Ascending aorta (tissue), 2 donors: ENCODE results near the gene GPX4. TPM values are rescaled to one million over a fixed set of nuclear protein-coding genes. Genes with fewer than 3 reads are reported as not detected.

Experiments used
- DNase-seq, 2 donors: peaks; one replicate each; pipeline ENCODE4 v3.0.0-alpha.2; 2019; ENCODE audit warnings: low spot score in 2 of 2
- H3K27ac ChIP-seq, 2 donors: fragments of 200-600 bp; sonication (generic); one replicate each; pipeline ENCODE4 v1.5.1; 2016 to 2017; ENCODE audit warnings: mild to moderate bottlenecking in 1 of 2
- H3K27me3 ChIP-seq: fragments of 200-600 bp; sonication (generic); one replicate; pipeline ENCODE4 v1.5.1; 2017
- H3K36me3 ChIP-seq, 2 donors: fragments of 200-600 bp; sonication (generic); one replicate each; pipeline ENCODE4 v1.5.1; 2016
- H3K4me1 ChIP-seq, 2 donors: fragments of 200-600 bp; sonication (generic); one replicate each; pipeline ENCODE4 v1.5.1; 2016 to 2017; ENCODE audit warnings: mild to moderate bottlenecking in 1 of 2
- H3K4me3 ChIP-seq, 2 donors: fragments of 200-600 bp; sonication (generic); one replicate each; pipeline ENCODE4 v1.5.1; 2016 to 2017; ENCODE audit warnings: mild to moderate bottlenecking in 1 of 2
- H3K9me3 ChIP-seq, 2 donors: fragments of 200-600 bp; sonication (generic); one replicate each; pipeline ENCODE4 v1.5.1; 2016
- intact Hi-C: fragments of 100-400 bp; cut with DNase I; formaldehyde crosslinking; loops from one replicate; pipeline ENCODE4 v1.15.1; 2023
- total RNA-seq: library from RNA; depleted of rRNA; stranded (reverse); fragments of >200 nt; gene quantifications from one replicate; pipeline ENCODE4 v1.1.0, GENCODE V29; 2016
- TF ChIP-seq, protein P1 (sequence below), 3 experiments: fragments of 200-600 bp in 2 of 3; fragments of 450-650 bp in 1 of 3; sonication (generic) in 2 of 3; IDR thresholded peaks; one replicate each; pipeline ENCODE4 v1.5.1; 2016 to 2019; ENCODE audit warnings: antibody characterized with exemption in 3 of 3, mild to moderate bottlenecking in 1 of 3, moderate library complexity in 1 of 3

The GPX4 gene
- total RNA-seq, 1 donor from 2014 or later = 348 TPM

GRCh38 chr19:1089126-1089771 lies 14.5 kb upstream of the GPX4 start:
- TF ChIP-seq, protein P1, sequence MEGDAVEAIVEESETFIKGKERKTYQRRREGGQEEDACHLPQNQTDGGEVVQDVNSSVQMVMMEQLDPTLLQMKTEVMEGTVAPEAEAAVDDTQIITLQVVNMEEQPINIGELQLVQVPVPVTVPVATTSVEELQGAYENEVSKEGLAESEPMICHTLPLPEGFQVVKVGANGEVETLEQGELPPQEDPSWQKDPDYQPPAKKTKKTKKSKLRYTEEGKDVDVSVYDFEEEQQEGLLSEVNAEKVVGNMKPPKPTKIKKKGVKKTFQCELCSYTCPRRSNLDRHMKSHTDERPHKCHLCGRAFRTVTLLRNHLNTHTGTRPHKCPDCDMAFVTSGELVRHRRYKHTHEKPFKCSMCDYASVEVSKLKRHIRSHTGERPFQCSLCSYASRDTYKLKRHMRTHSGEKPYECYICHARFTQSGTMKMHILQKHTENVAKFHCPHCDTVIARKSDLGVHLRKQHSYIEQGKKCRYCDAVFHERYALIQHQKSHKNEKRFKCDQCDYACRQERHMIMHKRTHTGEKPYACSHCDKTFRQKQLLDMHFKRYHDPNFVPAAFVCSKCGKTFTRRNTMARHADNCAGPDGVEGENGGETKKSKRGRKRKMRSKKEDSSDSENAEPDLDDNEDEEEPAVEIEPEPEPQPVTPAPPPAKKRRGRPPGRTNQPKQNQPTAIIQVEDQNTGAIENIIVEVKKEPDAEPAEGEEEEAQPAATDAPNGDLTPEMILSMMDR (IDR thresholded peaks at IDR 0.05) = no peak
- Histone ChIP-seq H3K4me1 (peaks cover 8 to 10% of the 10 kb centered on the region in 2 donors), H3K36me3 (peaks cover 29 to 53% of the 10 kb centered on the region in 2 donors), H3K27me3 (no peaks in the 10 kb centered on the region), H3K27ac (no peak overlapping the region), H3K9me3 (no peaks in the 10 kb centered on the region), H3K4me3 (no peak overlapping the region)
- intact Hi-C loops = no loop called here
- no peak for DNase-seq

- no peaks in the 10 kb centered on the region for H3K9me3 ChIP-seq
- TF ChIP-seq, protein P1 (IDR thresholded peaks at IDR 0.05) = no peak
- H3K4me1 ChIP-seq = peaks cover 11 to 12% of the 10 kb centered on the region in 2 donors
- DNase-seq = no peak
- H3K36me3 ChIP-seq = peaks cover 29 to 53% of the 10 kb centered on the region in 2 donors
- intact Hi-C loops = no loop called here
- no peak overlapping the region for H3K27ac ChIP-seq
- no peak overlapping the region for H3K4me3 ChIP-seq
- no peaks in the 10 kb centered on the region for H3K27me3 ChIP-seq
These were observed 13.9 kb upstream of the GPX4 start for GRCh38 chr19:1089891-1090290.

DNA sequence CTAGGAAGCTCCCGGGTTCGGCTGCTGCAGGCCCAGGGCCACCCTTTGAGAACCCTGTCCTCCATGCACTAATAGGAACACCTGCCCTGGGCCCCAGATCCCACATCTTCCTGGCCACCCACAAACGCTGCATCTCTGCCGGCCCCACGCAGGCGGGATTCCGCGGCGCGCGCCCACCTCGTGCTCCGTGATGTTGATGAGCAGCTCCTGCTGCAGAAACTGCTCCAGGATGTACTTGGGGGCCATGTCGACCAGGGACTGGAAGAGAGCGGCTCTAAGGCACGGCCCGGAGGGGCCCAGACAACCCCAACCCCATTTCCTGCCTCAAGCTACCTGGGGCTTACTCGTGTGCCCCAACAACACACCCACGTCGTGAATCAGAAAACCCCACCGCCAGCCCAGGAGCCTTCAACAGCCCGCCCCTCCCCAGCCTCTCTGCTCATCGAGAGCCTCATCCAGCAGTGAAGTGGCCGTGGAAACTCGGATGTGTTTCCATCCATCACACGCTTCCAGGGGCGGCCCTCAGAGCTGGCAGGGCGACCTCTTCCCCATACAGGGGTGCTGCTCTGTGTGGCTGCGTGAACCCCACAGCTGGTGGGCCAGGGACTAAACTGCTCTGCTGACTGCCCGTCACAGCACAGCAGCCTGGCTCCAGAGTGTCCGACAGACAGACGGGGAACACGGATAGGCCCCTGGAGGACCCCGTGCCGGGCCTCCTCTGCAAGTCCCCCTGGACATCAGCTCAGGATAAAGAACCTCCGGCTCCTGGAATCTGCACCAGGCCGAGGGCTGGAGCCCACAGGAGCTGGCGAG lies 12.9 kb upstream of the GPX4 start:
- Histone ChIP-seq H3K27me3 (no peaks in the 10 kb centered on the region), H3K36me3 (peaks cover 29 to 50% of the 10 kb centered on the region in 2 donors), H3K27ac (no peak overlapping the region), H3K9me3 (no peaks in the 10 kb centered on the region), H3K4me1 (peaks cover 11 to 12% of the 10 kb centered on the region in 2 donors), H3K4me3 (no peak overlapping the region)
- DNase-seq = no peak
- TF ChIP-seq, protein P1 (IDR thresholded peaks at IDR 0.05) = no peak
- intact Hi-C loops = no loop called here

GRCh38 chr19:1091544-1092175 lies 12.1 kb upstream of the GPX4 start:
- Histone ChIP-seq H3K4me3 (no peak overlapping the region), H3K9me3 (no peaks in the 10 kb centered on the region), H3K27ac (no peak overlapping the region), H3K27me3 (no peaks in the 10 kb centered on the region), H3K36me3 (peaks cover 29 to 43% of the 10 kb centered on the region in 2 donors), H3K4me1 (peaks cover 11 to 12% of the 10 kb centered on the region in 2 donors)
- intact Hi-C loops = no loop called here
- DNase-seq = no peak
- TF ChIP-seq, protein P1 (IDR thresholded peaks at IDR 0.05) = no peak

GRCh38 chr19:1093330-1093729 lies 10.5 kb upstream of the GPX4 start:
- H3K4me3 ChIP-seq = peak overlapping the region in 1 of 2 donors; percentile 96
- no peak for DNase-seq
- intact Hi-C loops = no loop called here
- TF ChIP-seq, protein P1 (IDR thresholded peaks at IDR 0.05) = no peak
- no peaks in the 10 kb centered on the region for H3K9me3 ChIP-seq
- peaks cover 11 to 16% of the 10 kb centered on the region in 2 donors for H3K4me1 ChIP-seq
- H3K27me3 ChIP-seq = no peaks in the 10 kb centered on the region
- no peak overlapping the region for H3K27ac ChIP-seq
- peaks cover 26 to 35% of the 10 kb centered on the region in 2 donors for H3K36me3 ChIP-seq
